HepG2 (cell line): Measurements from ENCODE around the gene ATP7B. TPM values are rescaled to one million over a fixed set of nuclear protein-coding genes. Genes with fewer than 3 reads are reported as not detected.

Source experiments
- ATAC-seq: fragments of 200-7000 bp; cut with Tn5 transposase; 3 replicates; pipeline ENCODE4 v1.9.1; 2020; ENCODE audit warnings: mild to moderate bottlenecking, moderate library complexity
- BruUV-seq: library from RNA; stranded (reverse); fragments of 400-500 nt; replicated peaks from 2 replicates; lab custom pipeline; 2021; lab: Mats Ljungman, UMichigan
- CTCF ChIA-PET: fragments of 300-600 bp; formaldehyde crosslinking; extraction: SDS; loops from one replicate; lab custom pipeline; 2021; ENCODE audit warnings: low total read pairs, inconsistent platforms, low intra/inter-chr PET ratio; lab: Yijun Ruan, JAX
- POLR2A ChIA-PET: fragments of 350-600 bp; sonication (Branson Sonifier 250); formaldehyde crosslinking; loops from one replicate; lab custom pipeline; 2020; ENCODE audit warnings: antibody characterized with exemption, inconsistent platforms; lab: Yijun Ruan, JAX
- DNase-seq: peaks from one replicate; pipeline ENCODE4 v3.0.0-alpha.2; 2015; ENCODE audit warnings: low spot score
- FAIRE-seq: peaks from 3 replicates; lab custom pipeline; 2011; peaks lifted over from hg19 to GRCh38; lab: Jason Lieb, UNC
- H2AFZ ChIP-seq: one replicate; pipeline ENCODE4 v1.6.1; 2011; ENCODE audit warnings: low read length, inconsistent platforms
- H3K27ac ChIP-seq: fragments of 300-600 bp; 3 replicates; pipeline ENCODE4 v1.8.0; 2011; ENCODE audit warnings: mixed run types, mild to moderate bottlenecking, mixed read lengths, low read length, inconsistent platforms; ENCODE audit not compliant: insufficient read depth; ENCODE audit errors: extremely low read length
- H3K27me3 ChIP-seq, 2 experiments: fragments of 200-600 bp in 1 of 2; 2 replicates in 1 of 2; 3 replicates in 1 of 2; pipeline versions ENCODE4 v1.6.0 to v1.8.0; 2011; ENCODE audit warnings: low read length in 2 of 2, mild to moderate bottlenecking in 2 of 2, moderate library complexity in 2 of 2, inconsistent platforms in 1 of 2; ENCODE audit not compliant: insufficient read depth in 2 of 2, control insufficient read depth in 1 of 2
- H3K36me3 ChIP-seq, 2 experiments: fragments of 200-600 bp in 1 of 2; replicated peaks in 1 of 2; 2 replicates in 1 of 2; 3 replicates in 1 of 2; pipeline versions ENCODE4 v1.5.1 to v1.8.0; 2011; ENCODE audit warnings: low read length in 2 of 2, inconsistent platforms in 1 of 2; ENCODE audit not compliant: insufficient read depth in 2 of 2, control insufficient read depth in 1 of 2
- H3K4me1 ChIP-seq: 2 replicates; pipeline ENCODE4 v1.5.1; 2012; ENCODE audit warnings: low read length, inconsistent platforms; ENCODE audit not compliant: insufficient read depth
- H3K4me2 ChIP-seq: 2 replicates; pipeline ENCODE4 v1.6.0; 2011; ENCODE audit warnings: low read depth, low read length, inconsistent platforms
- H3K4me3 ChIP-seq, 3 experiments: fragments of 200-600 bp in 1 of 3; sonication (generic), shearing (Covaris generic) in 1 of 3; replicated peaks in 1 of 3; 2 replicates each; pipeline ENCODE4 v1.5.1; 2011 to 2016; ENCODE audit warnings: low read length in 3 of 3, inconsistent platforms in 2 of 3, low read depth in 2 of 3, mild to moderate bottlenecking in 2 of 3, control low read depth in 1 of 3, mixed read lengths in 1 of 3; ENCODE audit not compliant: insufficient read depth in 1 of 3
- H3K79me2 ChIP-seq: one replicate; pipeline ENCODE4 v1.6.1; 2011; ENCODE audit warnings: low read length, inconsistent platforms; ENCODE audit not compliant: insufficient read depth
- H3K9ac ChIP-seq: 2 replicates; pipeline ENCODE4 v1.6.0; 2011; ENCODE audit warnings: mild to moderate bottlenecking, low read depth, low read length, inconsistent platforms; ENCODE audit not compliant: insufficient read depth
- H3K9me3 ChIP-seq: 2 replicates; pipeline ENCODE4 v1.5.1; 2012; ENCODE audit warnings: mild to moderate bottlenecking, low read length
- H4K20me1 ChIP-seq: 2 replicates; pipeline ENCODE4 v1.6.0; 2011; ENCODE audit warnings: inconsistent platforms, mild to moderate bottlenecking, low read length, moderate library complexity; ENCODE audit not compliant: insufficient read depth
- MAFG ChIP-seq: sonication (generic); formaldehyde crosslinking; IDR thresholded peaks from 2 replicates; pipeline ENCODE4 v1.5.1; 2020; ENCODE audit warnings: mild to moderate bottlenecking, missing genetic modification reagents
- MED13 ChIP-seq: sonication (generic); formaldehyde crosslinking; IDR thresholded peaks from 2 replicates; pipeline ENCODE4 v1.5.0; 2020; ENCODE audit warnings: missing genetic modification reagents
- ZBTB40 ChIP-seq, 2 experiments: fragments of 450-650 bp in 1 of 2; sonication (generic) in 1 of 2; formaldehyde crosslinking in 1 of 2; IDR thresholded peaks; 2 replicates each; pipeline versions ENCODE4 v1.6.1 to v1.8.0; 2016 to 2022; ENCODE audit warnings: antibody characterized with exemption in 1 of 2, mild to moderate bottlenecking in 1 of 2, missing genetic modification reagents in 1 of 2
- ZNF691 ChIP-seq: sonication (generic); formaldehyde crosslinking; IDR thresholded peaks from 2 replicates; pipeline ENCODE4 v1.4.0; 2020; ENCODE audit warnings: missing genetic modification reagents, low read depth, mild to moderate bottlenecking, borderline replicate concordance
- WGBS: methylation state at CpG from one replicate; pipeline ENCODE4 v1.1.6; 2017; ENCODE audit warnings: low lambda C conversion rate; 5-methylcytosine and 5-hydroxymethylcytosine counted together
- in situ Hi-C: cut with HindIII; loops from 2 replicates; pipeline ENCODE4 v1.10.0; 2017; ENCODE audit warnings: low pct_unique_long_range_greater_than_20kb; ENCODE audit not compliant: extremely low pct_ligation_motif_present
- intact Hi-C: fragments of 100-400 bp; cut with micrococcal nuclease; formaldehyde crosslinking; loops from one replicate; pipeline ENCODE4 v1.10.0; 2022; ENCODE audit not compliant: unreplicated experiment
- polyA plus RNA-seq, 8 experiments: library from polyadenylated mRNA; depleted of rRNA in 3 of 8; stranded (reverse) in 7 of 8; unstranded in 1 of 8; fragments of >200 nt; fragmentation: Illumina TruSeq in 4 of 8; extraction: Trizol in 4 of 8; gene quantifications; 2 replicates each; pipeline versions ENCODE4 v1.2.1 to v1.2.3, GENCODE V29; 2011 to 2016; ENCODE audit warnings: low read depth in 4 of 8, missing spikeins in 1 of 8, mixed read lengths in 1 of 8; ENCODE audit not compliant: insufficient read depth in 1 of 8
- total RNA-seq, 5 experiments: library from RNA; depleted of rRNA; stranded (reverse); fragments of >200 nt; fragmentation: Illumina TruSeq; extraction: Trizol; gene quantifications; 2 replicates each; pipeline ENCODE4 v1.2.3, GENCODE V29; 2016; ENCODE audit warnings: low read depth in 1 of 5
- TF ChIP-seq, protein P1 (sequence below): sonication (generic); formaldehyde crosslinking; IDR thresholded peaks from 2 replicates; pipeline ENCODE4 v1.4.0; 2020; ENCODE audit warnings: missing genetic modification reagents, mild to moderate bottlenecking, borderline replicate concordance
- TF ChIP-seq, protein P2 (sequence below): sonication (generic); formaldehyde crosslinking; IDR thresholded peaks from 2 replicates; pipeline ENCODE4 v1.4.0; 2020; ENCODE audit warnings: missing genetic modification reagents

ATP7B gene
- total and polyA plus RNA-seq, 2 of the 13 experiments (the other 11 are each of a cell fraction or from before 2014, with no cell fraction given) = 31.8 to 57.4 TPM

DNA sequence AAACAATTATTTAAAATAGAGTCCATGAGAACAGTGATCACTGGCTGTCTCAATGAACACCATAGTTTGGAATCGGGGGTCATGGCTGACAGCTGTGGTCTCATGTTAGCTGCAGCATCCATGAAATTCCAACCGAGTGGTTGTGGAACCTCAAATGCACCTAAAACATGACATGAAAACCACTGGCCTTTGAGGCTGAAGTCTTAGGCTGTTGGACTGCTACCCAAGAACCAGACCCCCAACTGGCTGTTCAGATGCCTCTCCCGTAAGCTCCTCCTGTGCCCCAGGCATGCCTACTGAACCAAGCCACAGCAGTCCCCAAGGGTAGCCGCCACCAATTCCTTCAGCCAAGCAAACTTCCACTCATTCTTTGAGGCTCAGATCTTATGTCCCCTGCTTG lies 50.5 kb downstream of the ATP7B start (continued):
- TF ChIP-seq, protein P1, sequence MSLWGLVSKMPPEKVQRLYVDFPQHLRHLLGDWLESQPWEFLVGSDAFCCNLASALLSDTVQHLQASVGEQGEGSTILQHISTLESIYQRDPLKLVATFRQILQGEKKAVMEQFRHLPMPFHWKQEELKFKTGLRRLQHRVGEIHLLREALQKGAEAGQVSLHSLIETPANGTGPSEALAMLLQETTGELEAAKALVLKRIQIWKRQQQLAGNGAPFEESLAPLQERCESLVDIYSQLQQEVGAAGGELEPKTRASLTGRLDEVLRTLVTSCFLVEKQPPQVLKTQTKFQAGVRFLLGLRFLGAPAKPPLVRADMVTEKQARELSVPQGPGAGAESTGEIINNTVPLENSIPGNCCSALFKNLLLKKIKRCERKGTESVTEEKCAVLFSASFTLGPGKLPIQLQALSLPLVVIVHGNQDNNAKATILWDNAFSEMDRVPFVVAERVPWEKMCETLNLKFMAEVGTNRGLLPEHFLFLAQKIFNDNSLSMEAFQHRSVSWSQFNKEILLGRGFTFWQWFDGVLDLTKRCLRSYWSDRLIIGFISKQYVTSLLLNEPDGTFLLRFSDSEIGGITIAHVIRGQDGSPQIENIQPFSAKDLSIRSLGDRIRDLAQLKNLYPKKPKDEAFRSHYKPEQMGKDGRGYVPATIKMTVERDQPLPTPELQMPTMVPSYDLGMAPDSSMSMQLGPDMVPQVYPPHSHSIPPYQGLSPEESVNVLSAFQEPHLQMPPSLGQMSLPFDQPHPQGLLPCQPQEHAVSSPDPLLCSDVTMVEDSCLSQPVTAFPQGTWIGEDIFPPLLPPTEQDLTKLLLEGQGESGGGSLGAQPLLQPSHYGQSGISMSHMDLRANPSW (CRISPR knock-in tag) = no peak
- TF ChIP-seq MED13 (CRISPR knock-in tag) = no peak
- no peak for TF ChIP-seq ZNF691 (CRISPR knock-in tag)
- TF ChIP-seq MAFG (CRISPR knock-in tag) = no peak

DNA sequence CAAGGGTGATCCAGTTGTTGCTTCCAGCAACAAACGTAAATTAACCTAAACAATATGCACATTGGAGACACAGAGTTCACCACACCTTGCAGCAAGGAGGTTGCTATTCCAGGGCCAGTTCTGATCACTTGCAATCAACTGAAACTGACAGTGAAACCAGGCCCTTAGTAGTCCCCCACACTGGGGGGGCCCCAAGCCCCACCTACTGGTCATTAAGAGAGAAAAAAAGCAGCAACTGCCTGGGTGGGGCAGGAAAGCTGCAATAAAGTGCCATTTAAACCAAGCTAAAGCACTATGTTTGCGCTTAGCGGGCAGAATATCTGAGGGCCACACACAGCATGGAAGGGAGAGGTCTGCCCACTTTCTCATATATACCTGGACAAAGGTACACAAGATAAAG lies 51.5 kb downstream of the ATP7B start:
- H3K4me3 ChIP-seq = no peak overlapping the region
- no peaks in the 10 kb centered on the region for H3K79me2 ChIP-seq
- H3K36me3 ChIP-seq = peaks cover 33 to 81% of the 10 kb centered on the region in 2 experiments
- no peaks in the 10 kb centered on the region for H4K20me1 ChIP-seq
- no peak overlapping the region for H3K4me2 ChIP-seq
- POLR2A ChIA-PET = no interaction called here
- TF ChIP-seq ZBTB40 (IDR thresholded peaks at IDR 0.05) (no peak), ZBTB40 (CRISPR knock-in tag; IDR thresholded peaks at IDR 0.05) (no peak)
- TF ChIP-seq, protein P2, sequence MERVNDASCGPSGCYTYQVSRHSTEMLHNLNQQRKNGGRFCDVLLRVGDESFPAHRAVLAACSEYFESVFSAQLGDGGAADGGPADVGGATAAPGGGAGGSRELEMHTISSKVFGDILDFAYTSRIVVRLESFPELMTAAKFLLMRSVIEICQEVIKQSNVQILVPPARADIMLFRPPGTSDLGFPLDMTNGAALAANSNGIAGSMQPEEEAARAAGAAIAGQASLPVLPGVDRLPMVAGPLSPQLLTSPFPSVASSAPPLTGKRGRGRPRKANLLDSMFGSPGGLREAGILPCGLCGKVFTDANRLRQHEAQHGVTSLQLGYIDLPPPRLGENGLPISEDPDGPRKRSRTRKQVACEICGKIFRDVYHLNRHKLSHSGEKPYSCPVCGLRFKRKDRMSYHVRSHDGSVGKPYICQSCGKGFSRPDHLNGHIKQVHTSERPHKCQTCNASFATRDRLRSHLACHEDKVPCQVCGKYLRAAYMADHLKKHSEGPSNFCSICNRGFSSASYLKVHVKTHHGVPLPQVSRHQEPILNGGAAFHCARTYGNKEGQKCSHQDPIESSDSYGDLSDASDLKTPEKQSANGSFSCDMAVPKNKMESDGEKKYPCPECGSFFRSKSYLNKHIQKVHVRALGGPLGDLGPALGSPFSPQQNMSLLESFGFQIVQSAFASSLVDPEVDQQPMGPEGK (CRISPR knock-in tag) = 0 out of 2 replicates have a peak, but pooled peaks have one; percentile 25
- TF ChIP-seq, all 625 proteins: peak for 1
- Histone ChIP-seq H3K4me1 (peaks cover 10% of the 10 kb centered on the region), H3K27ac (no peak overlapping the region), H3K27me3 (no peaks in the 10 kb centered on the region), H2AFZ (no peak overlapping the region), H3K9me3 (no peaks in the 10 kb centered on the region), H3K9ac (no peak overlapping the region)
- intact Hi-C loops (loop anchor here (5.0 kb wide), 1 partner anchor 168 kb away; the partner anchor contains the start of gene NEK5), in situ Hi-C loops (no loop called here)
- 100% methylated on average over 3 of the region's 3 CpGs for WGBS
- ATAC-seq (no peak), DNase-seq (no peak), FAIRE-seq (no peak)
- CTCF ChIA-PET = no interaction called here
- BruUV-seq = no TSS peak
